HS-27A (cell line): Measurements from ENCODE around the gene EXOC5.
"Not testable (repeated sequence)": the region's sequence is repeated elsewhere in the genome, so short reads cannot be mapped to it uniquely, and the experiment has no call there.

Source experiments
- DNase-seq: peaks from one replicate; pipeline ENCODE4 v3.0.0-alpha.2; 2012; ENCODE audit warnings: low read depth, missing footprints

The EXOC5 gene

GRCh38 chr14:57258221-57258620, 10.5 kb downstream of the EXOC5 start:
- not testable (repeated sequence) for DNase-seq

DNA sequence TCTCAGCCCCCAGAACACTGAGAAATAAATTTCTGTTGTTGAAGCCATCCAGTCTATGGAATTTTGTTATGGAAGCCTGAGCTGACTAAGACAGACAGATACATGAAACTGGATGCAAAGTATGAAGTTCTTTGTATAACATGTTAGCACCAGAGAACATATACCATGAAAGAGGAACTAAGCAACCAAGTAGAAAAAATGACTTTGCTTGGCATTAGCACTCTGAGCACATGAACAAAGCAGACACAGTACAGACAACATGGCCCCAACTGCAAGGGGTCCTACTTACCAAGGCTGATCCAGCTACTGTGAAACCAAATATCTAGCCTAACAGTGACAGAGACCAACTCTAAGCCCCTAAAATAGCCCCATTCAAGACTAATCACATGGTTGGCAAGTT, 13.8 kb downstream of the EXOC5 start:
- no peak for DNase-seq

DNA sequence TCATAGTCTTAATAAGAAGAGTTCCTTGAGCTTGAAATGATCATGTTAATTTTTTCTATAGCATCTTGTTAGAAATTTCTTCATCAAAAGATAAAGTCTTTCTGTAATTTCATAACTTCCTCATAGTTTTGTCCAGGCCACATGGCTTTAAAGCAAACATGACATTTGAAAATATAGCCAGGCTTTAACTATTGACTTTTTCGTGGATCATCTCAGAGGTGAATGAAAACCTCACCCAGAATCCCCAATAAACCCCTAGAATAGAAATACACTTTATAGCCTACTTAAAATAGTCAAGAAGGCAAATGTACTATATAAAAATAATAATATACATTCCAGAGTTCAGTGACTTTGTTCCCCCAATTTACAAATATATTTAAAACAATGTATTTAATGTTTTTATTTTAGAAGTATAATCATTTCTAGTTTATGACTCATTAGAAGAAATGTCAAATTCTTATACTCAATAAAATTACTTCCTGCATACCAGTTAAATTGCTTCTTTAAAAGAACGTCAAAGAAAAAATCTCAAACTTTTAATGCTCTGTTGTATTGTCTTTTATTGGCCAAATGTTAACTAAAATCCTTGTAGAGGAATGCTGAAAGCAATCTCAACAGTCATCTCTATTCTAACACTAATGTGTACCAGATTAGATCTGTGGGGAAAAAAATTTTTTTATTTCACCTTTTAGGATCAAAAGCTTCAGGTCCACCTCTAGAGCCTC, 21.6 kb downstream of the EXOC5 start:
- peak; percentile 19 for DNase-seq

GRCh38 chr14:57245941-57246340, 22.8 kb downstream of the EXOC5 start:
- DNase-seq, result no peak

GRCh38 chr14:57244106-57244505, 24.6 kb downstream of the EXOC5 start:
- DNase-seq, result no peak

- DNase-seq, result no peak
Measured at GRCh38 chr14:57243320-57243719, 25.4 kb downstream of the EXOC5 start.

GRCh38 chr14:57240115-57240514, 28.6 kb downstream of the EXOC5 start:
- DNase-seq, result not testable (repeated sequence)

GRCh38 chr14:57232006-57232405, 36.7 kb downstream of the EXOC5 start:
- DNase-seq, result no peak

GRCh38 chr14:57228320-57228719, 40.4 kb downstream of the EXOC5 start:
- DNase-seq, result not testable (repeated sequence)

GRCh38 chr14:57227083-57227482, 41.6 kb downstream of the EXOC5 start:
- no peak for DNase-seq

DNA sequence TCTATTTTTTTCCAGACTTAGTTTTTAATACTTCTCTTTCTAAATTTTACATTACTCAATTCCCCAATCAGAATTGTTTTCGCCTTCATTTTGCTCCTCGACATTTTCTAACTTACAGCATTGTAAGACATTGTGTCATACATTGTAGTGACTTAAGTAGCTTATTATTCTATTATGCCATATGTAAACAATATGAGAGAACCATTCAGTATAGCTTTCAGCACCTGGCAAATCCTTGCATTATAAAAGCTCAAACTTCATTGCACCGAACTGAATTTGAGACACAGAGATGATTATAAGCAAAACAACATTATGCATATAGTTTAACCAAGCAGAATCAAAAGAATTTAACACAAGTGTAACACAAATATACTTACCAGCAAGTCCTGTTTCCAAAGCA, 46.8 kb downstream of the EXOC5 start:
- no peak for DNase-seq

DNA sequence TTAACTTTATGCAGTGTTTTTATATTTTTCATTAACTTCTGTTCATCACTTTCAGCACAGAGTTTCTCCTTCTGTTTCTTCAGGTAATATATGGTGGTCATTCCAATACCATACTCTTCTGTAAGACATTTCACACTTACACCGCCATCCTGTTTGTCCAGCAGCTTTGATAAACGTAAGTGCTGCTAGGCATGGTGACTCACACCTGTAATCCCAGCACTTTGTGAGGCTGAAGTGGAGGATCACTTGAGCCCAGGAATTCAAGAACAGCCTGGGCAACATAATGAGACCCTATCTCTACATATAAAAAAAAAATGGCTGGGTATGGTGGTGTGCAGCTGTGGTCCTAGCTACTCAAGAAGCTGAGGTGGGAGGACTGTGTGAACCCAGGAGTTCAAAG, 55.8 kb downstream of the EXOC5 start:
- DNase-seq, result no peak

GRCh38 chr14:57209561-57209960, 59.1 kb downstream of the EXOC5 start:
- peak; percentile 11 for DNase-seq

DNA sequence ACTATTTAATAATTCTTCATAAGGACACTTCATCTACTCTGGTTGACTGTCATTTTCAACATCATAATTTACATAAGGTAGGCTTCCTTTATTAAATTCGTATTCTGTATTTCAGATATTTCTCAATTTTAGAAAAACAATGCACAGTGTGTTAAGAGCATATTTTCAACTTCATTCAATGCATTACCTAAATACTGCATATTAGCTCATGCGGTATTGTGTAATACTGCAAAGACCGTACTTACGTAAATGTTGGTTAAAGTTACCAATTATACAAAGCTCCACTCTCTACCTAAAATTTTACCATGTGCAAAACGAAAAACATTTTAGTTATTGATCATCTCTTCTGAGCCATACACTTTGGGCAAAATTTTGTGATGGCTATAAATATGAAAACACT, 62.8 kb downstream of the EXOC5 start:
- DNase-seq, result no peak

- DNase-seq, result not testable (repeated sequence)
Measured at GRCh38 chr14:57202672-57203071, 66.0 kb downstream of the EXOC5 start.

DNA sequence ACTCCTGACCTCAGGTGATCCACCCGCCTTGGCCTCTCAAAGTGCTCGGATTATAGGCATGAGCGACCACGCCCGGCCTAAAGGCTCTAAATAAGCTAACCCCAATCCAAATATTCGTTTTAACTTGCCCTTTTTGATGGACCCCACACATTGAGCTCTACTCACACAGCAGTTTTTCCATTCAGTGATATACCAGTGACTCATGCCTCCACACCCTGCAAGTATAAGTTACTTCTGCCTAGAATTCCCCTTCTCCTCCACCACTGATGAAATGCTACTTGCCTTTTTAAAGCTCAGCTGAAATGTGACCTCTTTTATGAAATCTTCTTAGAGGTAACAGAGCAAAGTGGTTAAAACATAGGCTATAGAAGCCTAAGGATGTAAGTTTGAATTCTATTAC, 68.8 kb downstream of the EXOC5 start:
- peak; percentile 11 for DNase-seq

DNA sequence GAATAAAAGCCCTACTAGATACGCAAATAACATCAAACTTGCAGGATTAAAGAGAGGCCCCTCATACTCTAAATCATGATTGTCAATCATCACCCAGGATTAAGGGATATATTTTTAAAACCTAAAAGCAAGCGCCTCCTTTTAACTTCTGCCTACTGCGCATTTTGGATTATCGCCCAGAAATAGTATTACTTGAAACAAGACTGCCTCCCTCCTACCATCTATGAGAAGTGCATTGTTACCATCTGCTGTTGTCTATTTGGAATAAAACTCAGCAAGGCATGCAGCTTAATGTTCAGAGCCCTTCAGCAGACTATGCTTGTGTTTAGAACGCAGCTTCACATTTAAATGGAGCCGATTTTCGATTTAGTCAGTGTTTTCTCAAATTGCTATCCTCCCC, 79.6 kb downstream of the EXOC5 start:
- DNase-seq, result no peak

DNA sequence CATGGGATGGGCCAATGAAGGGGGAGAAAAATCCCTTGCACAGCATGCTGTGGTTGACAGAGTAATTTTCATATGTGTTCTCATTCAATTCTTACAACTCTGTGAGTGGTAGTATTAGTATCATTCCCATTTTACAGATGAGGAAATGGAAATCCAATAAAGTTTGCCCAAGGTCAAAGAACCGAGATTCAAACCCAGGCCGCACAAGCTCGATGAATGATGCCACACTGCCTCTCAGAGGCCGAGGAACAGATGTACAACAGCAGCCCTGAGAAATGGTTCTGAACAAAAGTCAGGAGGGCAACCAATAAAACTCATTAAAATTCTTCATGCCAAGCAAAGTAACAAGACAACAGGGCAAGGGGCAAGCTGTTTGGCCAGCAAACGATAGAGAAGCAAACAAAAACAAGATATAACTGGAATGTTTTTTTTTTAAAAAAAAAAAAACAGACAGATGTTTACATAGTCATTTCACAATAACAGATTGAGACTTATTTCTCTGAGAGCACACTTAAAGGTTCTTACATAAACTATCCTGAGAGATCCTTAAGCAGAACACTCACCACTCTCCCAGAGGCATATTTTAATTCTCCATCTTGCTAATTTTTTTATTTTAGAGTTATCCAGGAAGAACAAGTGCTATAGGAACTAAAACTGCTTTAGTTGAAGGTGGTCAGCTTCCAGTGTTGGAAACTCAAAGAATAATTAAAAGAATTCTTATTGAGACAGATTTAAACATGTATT, 85.8 kb downstream of the EXOC5 start:
- DNase-seq, result no peak

- no peak for DNase-seq
Measured at GRCh38 chr14:57179273-57179672, 89.4 kb downstream of the EXOC5 start.

DNA sequence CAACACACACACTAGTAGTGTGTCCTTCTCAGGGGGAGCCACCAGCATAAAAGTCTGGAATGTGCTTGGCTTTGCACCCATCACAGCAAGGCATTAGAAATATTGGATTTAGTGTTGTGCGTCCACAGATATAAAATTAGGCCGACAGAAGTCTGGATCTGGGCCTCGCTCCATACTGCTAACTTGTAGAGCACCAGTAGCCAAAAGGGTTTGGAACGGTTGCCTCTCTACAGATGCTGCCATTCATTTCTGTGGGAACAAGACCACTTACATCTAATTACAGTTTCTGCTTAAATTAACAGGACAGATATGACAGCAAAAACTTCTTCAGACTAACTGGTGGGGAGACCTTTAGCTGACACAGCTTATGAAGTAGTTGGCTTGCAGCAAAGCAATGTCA, 94.2 kb downstream of the EXOC5 start:
- DNase-seq, result no peak

- DNase-seq, result no peak
Measured at GRCh38 chr14:57171903-57172302, 96.8 kb downstream of the EXOC5 start.

GRCh38 chr14:57171363-57171762, 97.3 kb downstream of the EXOC5 start:
- no peak for DNase-seq

DNA sequence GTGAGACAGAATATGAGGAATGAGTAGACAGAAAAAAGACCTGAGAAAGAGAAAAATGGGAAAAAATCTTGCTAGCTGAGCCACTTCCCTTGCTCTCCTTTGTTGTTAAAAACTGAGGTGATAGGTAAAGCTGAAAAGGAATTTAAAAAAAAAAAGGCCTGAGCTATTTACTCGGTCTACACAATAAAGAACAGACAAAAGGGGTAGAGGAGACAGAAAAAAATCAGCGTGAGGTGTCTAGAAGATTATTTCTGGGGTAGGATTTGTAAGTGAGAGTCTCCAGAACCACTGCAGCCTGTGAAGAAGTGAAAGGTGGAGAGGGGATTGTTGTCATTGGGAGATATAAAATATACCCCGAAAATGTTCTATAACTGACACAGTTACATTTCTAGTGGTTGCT, 98.8 kb downstream of the EXOC5 start:
- DNase-seq, result no peak
